Liver (tissue), 3 donors: ENCODE measurements around the gene ELOA.
"Not testable (repeated sequence)": the region's sequence is repeated elsewhere in the genome, so short reads cannot be mapped to it uniquely, and the experiment has no call there.

Source experiments
- EGR1 ChIP-seq, 2 donors: IDR thresholded peaks; 2 replicates each; pipeline ENCODE4 v1.6.1; 2016 to 2018; ENCODE audit warnings: antibody characterized with exemption in 2 of 2, low read depth in 2 of 2
- GABPA ChIP-seq, 2 donors: IDR thresholded peaks in 1 of 2; conservative IDR thresholded peaks in 1 of 2; 2 replicates each; pipeline ENCODE4 v1.6.1; 2016; ENCODE audit warnings: antibody characterized with exemption in 2 of 2, mild to moderate bottlenecking in 1 of 2, moderate library complexity in 1 of 2
- MAX ChIP-seq: IDR thresholded peaks from 2 replicates; pipeline ENCODE4 v1.6.1; 2016; ENCODE audit warnings: antibody characterized with exemption
- REST ChIP-seq: IDR thresholded peaks from 2 replicates; pipeline ENCODE4 v1.6.1; 2016; ENCODE audit warnings: antibody characterized with exemption, mild to moderate bottlenecking
- TAF1 ChIP-seq: conservative IDR thresholded peaks from 2 replicates; pipeline ENCODE4 v1.6.1; 2016; ENCODE audit warnings: antibody characterized with exemption, mild to moderate bottlenecking
- YY1 ChIP-seq: IDR thresholded peaks from 2 replicates; pipeline ENCODE4 v1.6.1; 2016; ENCODE audit warnings: antibody characterized with exemption, mild to moderate bottlenecking
- TF ChIP-seq, protein P1 (sequence below): IDR thresholded peaks from 2 replicates; pipeline ENCODE4 v1.6.1; 2016; ENCODE audit warnings: antibody characterized with exemption
- TF ChIP-seq, protein P2 (sequence below): IDR thresholded peaks from 2 replicates; pipeline ENCODE4 v1.6.1; 2016; ENCODE audit warnings: antibody characterized with exemption
- TF ChIP-seq, protein P3 (sequence below): fragments of 150-350 bp; IDR thresholded peaks from 2 replicates; pipeline ENCODE4 v1.5.1; 2017; ENCODE audit warnings: improper control_type of control experiment, low read depth, low read length; ENCODE audit not compliant: missing input control
- donor health status: healthy.
- donor health status: healthy.

GRCh38 chr1:23783141-23783540, 39.9 kb downstream of the ELOA start:
- not testable (repeated sequence) for TF ChIP-seq TAF1; REST; YY1; GABPA (IDR thresholded peaks at IDR 0.05 in 1 of 2, conservative IDR thresholded peaks at IDR 0.05 in 1 of 2); EGR1 (IDR thresholded peaks at IDR 0.05; ENCODE audit: low read depth in 2 of 2); MAX
- TF ChIP-seq, protein P1, sequence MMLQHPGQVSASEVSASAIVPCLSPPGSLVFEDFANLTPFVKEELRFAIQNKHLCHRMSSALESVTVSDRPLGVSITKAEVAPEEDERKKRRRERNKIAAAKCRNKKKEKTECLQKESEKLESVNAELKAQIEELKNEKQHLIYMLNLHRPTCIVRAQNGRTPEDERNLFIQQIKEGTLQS = not testable (repeated sequence)
- TF ChIP-seq, protein P2, sequence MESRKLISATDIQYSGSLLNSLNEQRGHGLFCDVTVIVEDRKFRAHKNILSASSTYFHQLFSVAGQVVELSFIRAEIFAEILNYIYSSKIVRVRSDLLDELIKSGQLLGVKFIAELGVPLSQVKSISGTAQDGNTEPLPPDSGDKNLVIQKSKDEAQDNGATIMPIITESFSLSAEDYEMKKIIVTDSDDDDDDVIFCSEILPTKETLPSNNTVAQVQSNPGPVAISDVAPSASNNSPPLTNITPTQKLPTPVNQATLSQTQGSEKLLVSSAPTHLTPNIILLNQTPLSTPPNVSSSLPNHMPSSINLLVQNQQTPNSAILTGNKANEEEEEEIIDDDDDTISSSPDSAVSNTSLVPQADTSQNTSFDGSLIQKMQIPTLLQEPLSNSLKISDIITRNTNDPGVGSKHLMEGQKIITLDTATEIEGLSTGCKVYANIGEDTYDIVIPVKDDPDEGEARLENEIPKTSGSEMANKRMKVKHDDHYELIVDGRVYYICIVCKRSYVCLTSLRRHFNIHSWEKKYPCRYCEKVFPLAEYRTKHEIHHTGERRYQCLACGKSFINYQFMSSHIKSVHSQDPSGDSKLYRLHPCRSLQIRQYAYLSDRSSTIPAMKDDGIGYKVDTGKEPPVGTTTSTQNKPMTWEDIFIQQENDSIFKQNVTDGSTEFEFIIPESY = not testable (repeated sequence)
- TF ChIP-seq, protein P3, sequence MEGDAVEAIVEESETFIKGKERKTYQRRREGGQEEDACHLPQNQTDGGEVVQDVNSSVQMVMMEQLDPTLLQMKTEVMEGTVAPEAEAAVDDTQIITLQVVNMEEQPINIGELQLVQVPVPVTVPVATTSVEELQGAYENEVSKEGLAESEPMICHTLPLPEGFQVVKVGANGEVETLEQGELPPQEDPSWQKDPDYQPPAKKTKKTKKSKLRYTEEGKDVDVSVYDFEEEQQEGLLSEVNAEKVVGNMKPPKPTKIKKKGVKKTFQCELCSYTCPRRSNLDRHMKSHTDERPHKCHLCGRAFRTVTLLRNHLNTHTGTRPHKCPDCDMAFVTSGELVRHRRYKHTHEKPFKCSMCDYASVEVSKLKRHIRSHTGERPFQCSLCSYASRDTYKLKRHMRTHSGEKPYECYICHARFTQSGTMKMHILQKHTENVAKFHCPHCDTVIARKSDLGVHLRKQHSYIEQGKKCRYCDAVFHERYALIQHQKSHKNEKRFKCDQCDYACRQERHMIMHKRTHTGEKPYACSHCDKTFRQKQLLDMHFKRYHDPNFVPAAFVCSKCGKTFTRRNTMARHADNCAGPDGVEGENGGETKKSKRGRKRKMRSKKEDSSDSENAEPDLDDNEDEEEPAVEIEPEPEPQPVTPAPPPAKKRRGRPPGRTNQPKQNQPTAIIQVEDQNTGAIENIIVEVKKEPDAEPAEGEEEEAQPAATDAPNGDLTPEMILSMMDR = not testable (repeated sequence)
